ENCODE results near the gene CNTNAP2. TPM values are rescaled to one million over a fixed set of nuclear protein-coding genes. Genes with fewer than 3 reads are reported as not detected.

CNTNAP2 gene
- total RNA-seq, 1 experiment from 2014 or later, result 0.03 TPM

DNA sequence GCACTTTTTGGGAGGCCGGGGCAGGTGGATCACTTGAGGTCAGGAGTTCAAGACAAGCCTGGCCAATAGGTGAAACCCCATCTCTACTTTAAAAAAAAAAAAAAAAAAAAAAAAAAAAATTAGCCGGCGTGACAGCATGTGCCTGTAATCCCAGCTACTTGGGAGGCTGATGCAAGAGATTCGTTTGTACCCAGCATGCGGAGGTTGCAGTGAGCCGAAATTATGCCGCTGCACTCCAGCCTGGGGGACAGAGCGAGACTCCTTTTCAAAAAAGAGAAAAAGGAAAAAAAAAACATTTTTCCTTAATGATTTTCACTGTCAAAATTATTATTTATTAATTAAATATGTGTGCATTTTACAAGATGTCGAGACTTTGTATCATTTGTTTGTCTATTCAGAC is 253.6 kb downstream of the CNTNAP2 start:
- H3K4me1 ChIP-seq (ENCODE audit: control insufficient read depth, insufficient read depth, low read length), result no peaks in the 10 kb centered on the region
- DNase-seq (ENCODE audit: low read depth, low spot score) (no peak), ATAC-seq (no peak)
- H3K9me3 ChIP-seq (ENCODE audit: control insufficient read depth, insufficient read depth, low read depth, low read length), result no peaks in the 10 kb centered on the region
- intact Hi-C loops (cut with micrococcal nuclease; ENCODE audit: unreplicated experiment) (no loop called here), in situ Hi-C loops (cut with HindIII; ENCODE audit: low pct_unique_long_range_greater_than_20kb, low sequenced_read_pairs) (no loop called here)
- H3K36me3 ChIP-seq (ENCODE audit: control insufficient read depth, insufficient read depth, low read length), result no peaks in the 10 kb centered on the region
- POLR2A ChIA-PET, result no interaction called here
- CTCF ChIA-PET, result no interaction called here
- TF ChIP-seq POLR2AphosphoS5 (IDR thresholded peaks at IDR 0.05; ENCODE audit: low read depth, low read length) (no peak), REST (IDR thresholded peaks at IDR 0.05; ENCODE audit: insufficient read depth in 1 of 2, low read depth in 2 of 2, low read length in 1 of 2) (no peak), SIN3A (IDR thresholded peaks at IDR 0.05; ENCODE audit: borderline replicate concordance, insufficient read depth, low read depth, low read length) (no peak)
- no peaks in the 10 kb centered on the region for H3K27me3 ChIP-seq (ENCODE audit: control insufficient read depth, insufficient read depth, low read length)
- no TSS peak for BruUV-seq (replicated peaks)
- H3K27ac ChIP-seq (ENCODE audit: low read length), result no peak overlapping the region
- no peak overlapping the region for H3K4me3 ChIP-seq (ENCODE audit: low read depth in 2 of 2, low read length in 2 of 2)

DNA sequence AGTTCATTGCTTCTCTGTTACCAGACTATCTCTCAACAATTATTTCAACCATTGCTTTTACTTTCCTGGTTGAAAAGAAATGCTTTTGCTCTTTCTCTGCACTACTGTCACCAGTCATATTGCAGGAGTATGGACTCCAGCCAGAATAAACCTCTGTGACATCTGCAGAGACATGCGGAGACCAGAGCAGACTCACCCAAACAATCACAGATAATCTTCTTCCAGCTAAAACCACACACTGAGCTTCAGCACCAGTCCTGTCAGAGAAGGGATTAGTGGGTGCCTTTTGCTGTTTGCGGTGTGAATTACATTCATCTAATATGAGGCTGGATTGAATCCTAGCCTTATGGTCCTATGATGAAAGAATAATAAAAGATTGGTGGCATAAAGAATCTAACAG is 258.6 kb downstream of the CNTNAP2 start:
- Histone ChIP-seq H3K36me3 (ENCODE audit: control insufficient read depth, insufficient read depth, low read length) (no peaks in the 10 kb centered on the region), H3K27ac (ENCODE audit: low read length) (no peak overlapping the region), H3K4me3 (ENCODE audit: low read depth in 2 of 2, low read length in 2 of 2) (no peak overlapping the region), H3K9me3 (ENCODE audit: control insufficient read depth, insufficient read depth, low read depth, low read length) (no peaks in the 10 kb centered on the region), H3K27me3 (ENCODE audit: control insufficient read depth, insufficient read depth, low read length) (no peaks in the 10 kb centered on the region), H3K4me1 (ENCODE audit: control insufficient read depth, insufficient read depth, low read length) (no peaks in the 10 kb centered on the region)
- BruUV-seq (replicated peaks), result no TSS peak
- ATAC-seq, result no peak
- ChIA-PET POLR2A (no interaction called here), CTCF (no interaction called here)
- DNase-seq (ENCODE audit: low read depth, low spot score), result no peak
- intact Hi-C loops (cut with micrococcal nuclease; ENCODE audit: unreplicated experiment), result no loop called here
- in situ Hi-C loops (cut with HindIII; ENCODE audit: low pct_unique_long_range_greater_than_20kb, low sequenced_read_pairs), result no loop called here
- TF ChIP-seq, protein P1, sequence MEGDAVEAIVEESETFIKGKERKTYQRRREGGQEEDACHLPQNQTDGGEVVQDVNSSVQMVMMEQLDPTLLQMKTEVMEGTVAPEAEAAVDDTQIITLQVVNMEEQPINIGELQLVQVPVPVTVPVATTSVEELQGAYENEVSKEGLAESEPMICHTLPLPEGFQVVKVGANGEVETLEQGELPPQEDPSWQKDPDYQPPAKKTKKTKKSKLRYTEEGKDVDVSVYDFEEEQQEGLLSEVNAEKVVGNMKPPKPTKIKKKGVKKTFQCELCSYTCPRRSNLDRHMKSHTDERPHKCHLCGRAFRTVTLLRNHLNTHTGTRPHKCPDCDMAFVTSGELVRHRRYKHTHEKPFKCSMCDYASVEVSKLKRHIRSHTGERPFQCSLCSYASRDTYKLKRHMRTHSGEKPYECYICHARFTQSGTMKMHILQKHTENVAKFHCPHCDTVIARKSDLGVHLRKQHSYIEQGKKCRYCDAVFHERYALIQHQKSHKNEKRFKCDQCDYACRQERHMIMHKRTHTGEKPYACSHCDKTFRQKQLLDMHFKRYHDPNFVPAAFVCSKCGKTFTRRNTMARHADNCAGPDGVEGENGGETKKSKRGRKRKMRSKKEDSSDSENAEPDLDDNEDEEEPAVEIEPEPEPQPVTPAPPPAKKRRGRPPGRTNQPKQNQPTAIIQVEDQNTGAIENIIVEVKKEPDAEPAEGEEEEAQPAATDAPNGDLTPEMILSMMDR (IDR thresholded peaks at IDR 0.05), result no peak
- TF ChIP-seq POLR2AphosphoS5 (IDR thresholded peaks at IDR 0.05; ENCODE audit: low read depth, low read length), result no peak
- TF ChIP-seq REST (IDR thresholded peaks at IDR 0.05; ENCODE audit: insufficient read depth in 1 of 2, low read depth in 2 of 2, low read length in 1 of 2), result no peak
- TF ChIP-seq SIN3A (IDR thresholded peaks at IDR 0.05; ENCODE audit: borderline replicate concordance, insufficient read depth, low read depth, low read length), result no peak
